HCT116 (cell line): Measurements from ENCODE around the gene DIPK1B. TPM values are rescaled to one million over a fixed set of nuclear protein-coding genes. Genes with fewer than 3 reads are reported as not detected.

Experiments used
- ATAC-seq: fragments of 200-7000 bp; cut with Tn5 transposase; 2 replicates; pipeline ENCODE4 v1.9.1; 2020; ENCODE audit warnings: mild to moderate bottlenecking, moderate library complexity
- BruUV-seq: library from RNA; stranded (reverse); fragments of 400-500 nt; replicated peaks from 2 replicates; lab custom pipeline; 2021; lab: Mats Ljungman, UMichigan
- CTCF ChIA-PET: fragments of 300-600 bp; sonication (Branson Sonifier 250); formaldehyde crosslinking; loops from one replicate; lab custom pipeline; 2021; ENCODE audit warnings: antibody characterized with exemption; lab: Charles Lee
- POLR2A ChIA-PET: fragments of 300-600, 350-600 bp; sonication (Branson Sonifier 250); formaldehyde crosslinking; loops from one replicate; lab custom pipeline; 2021; ENCODE audit warnings: antibody characterized with exemption; lab: Charles Lee
- RAD21 ChIA-PET, 2 experiments: fragments of 300-600 bp; sonication (Branson Sonifier 250); formaldehyde crosslinking; loops; one replicate each; lab custom pipeline; 2023; ENCODE audit warnings: low total read pairs in 2 of 2; ENCODE audit not compliant: uncharacterized antibody in 2 of 2, unreplicated experiment in 2 of 2, low non-redundant PET in 1 of 2; lab: Charles Lee
- DNase-seq: peaks from one replicate; pipeline ENCODE4 v3.0.0-alpha.2; 2010; ENCODE audit warnings: low read depth, low spot score
- H2AFZ ChIP-seq: fragments of 200-600 bp; shearing (Covaris generic), sonication (generic); 2 replicates; pipeline ENCODE4 v1.6.1; 2017; ENCODE audit warnings: low read depth, mixed run types, mixed read lengths, antibody characterized with exemption, low read length; ENCODE audit not compliant: poor library complexity, severe bottlenecking
- H3K27ac ChIP-seq: 2 replicates; pipeline ENCODE4 v1.5.1; 2012; ENCODE audit warnings: low read depth, low read length
- H3K27me3 ChIP-seq: fragments of 200-600 bp; sonication (generic); 2 replicates; pipeline ENCODE4 v1.6.1; 2016; ENCODE audit warnings: mixed run types, low read length, mixed read lengths; ENCODE audit not compliant: insufficient read depth
- H3K36me3 ChIP-seq, 2 experiments: fragments of 200-500 bp in 1 of 2; fragments of 200-600 bp in 1 of 2; sonication (Bioruptor generic) in 1 of 2; sonication (generic) in 1 of 2; 2 replicates each; pipeline versions ENCODE4 v1.5.1 to v1.6.1; 2014 to 2016; ENCODE audit warnings: low read length in 2 of 2, inconsistent platforms in 1 of 2, mixed read lengths in 1 of 2, mixed run types in 1 of 2; ENCODE audit not compliant: insufficient read depth in 2 of 2, control insufficient read depth in 1 of 2
- H3K4me1 ChIP-seq, 2 experiments: fragments of 200-600 bp in 1 of 2; sonication (generic) in 1 of 2; 2 replicates each; pipeline versions ENCODE4 v1.5.1 to v1.6.1; 2012 to 2017; ENCODE audit warnings: low read length in 2 of 2, inconsistent platforms in 1 of 2, mild to moderate bottlenecking in 1 of 2, mixed read lengths in 1 of 2, mixed run types in 1 of 2, moderate library complexity in 1 of 2; ENCODE audit not compliant: insufficient read depth in 2 of 2, control insufficient read depth in 1 of 2
- H3K4me2 ChIP-seq: fragments of 200-600 bp; sonication (generic); 2 replicates; pipeline ENCODE4 v1.6.1; 2017; ENCODE audit warnings: mixed run types, low read length, mixed read lengths
- H3K4me3 ChIP-seq, 2 experiments: fragments of 200-600 bp in 1 of 2; sonication (generic) in 1 of 2; replicated peaks in 1 of 2; 2 replicates each; pipeline ENCODE4 v1.5.1; 2011 to 2016; ENCODE audit warnings: low read length in 2 of 2, control low read depth in 1 of 2, low read depth in 1 of 2, mild to moderate bottlenecking in 1 of 2, mixed read lengths in 1 of 2, mixed run types in 1 of 2
- H3K79me2 ChIP-seq: fragments of 200-600 bp; sonication (generic); 2 replicates; pipeline ENCODE4 v1.6.1; 2017; ENCODE audit warnings: mild to moderate bottlenecking, mixed run types, low read length, moderate library complexity, mixed read lengths; ENCODE audit not compliant: insufficient read depth
- H3K9ac ChIP-seq: fragments of 200-600 bp; sonication (generic); 2 replicates; pipeline ENCODE4 v1.6.1; 2016; ENCODE audit warnings: low read length, mixed read lengths
- H3K9me2 ChIP-seq: fragments of 200-600 bp; sonication (generic), shearing (Covaris generic); 2 replicates; pipeline ENCODE4 v1.6.1; 2017; ENCODE audit warnings: mixed run types, mild to moderate bottlenecking, moderate library complexity; ENCODE audit not compliant: insufficient read depth
- H3K9me3 ChIP-seq, 2 experiments: fragments of 200-500 bp in 1 of 2; fragments of 200-600 bp in 1 of 2; sonication (Bioruptor generic) in 1 of 2; sonication (generic) in 1 of 2; 2 replicates each; pipeline ENCODE4 v1.6.1; 2014 to 2017; ENCODE audit warnings: low read length in 2 of 2, mixed read lengths in 2 of 2, inconsistent platforms in 1 of 2, low read depth in 1 of 2, mild to moderate bottlenecking in 1 of 2, mixed run types in 1 of 2, moderate library complexity in 1 of 2; ENCODE audit not compliant: control insufficient read depth in 1 of 2, insufficient read depth in 1 of 2
- H4K20me1 ChIP-seq: fragments of 200-600 bp; sonication (generic), shearing (Covaris generic); 2 replicates; pipeline ENCODE4 v1.6.1; 2017; ENCODE audit warnings: mixed run types, mild to moderate bottlenecking, moderate library complexity; ENCODE audit not compliant: insufficient read depth
- CEBPB ChIP-seq: IDR thresholded peaks from 2 replicates; pipeline ENCODE4 v1.6.1; 2012; ENCODE audit warnings: low read depth
- EZH2phosphoT487 ChIP-seq: fragments of 200-600 bp; IDR thresholded peaks from 2 replicates; pipeline ENCODE4 v1.6.1; 2018; ENCODE audit warnings: antibody characterized with exemption, borderline replicate concordance
- MAX ChIP-seq: IDR thresholded peaks from 2 replicates; pipeline ENCODE4 v1.6.1; 2012
- POLR2A ChIP-seq: IDR thresholded peaks from 2 replicates; pipeline ENCODE4 v1.7.0; 2011; ENCODE audit warnings: borderline replicate concordance; ENCODE audit not compliant: insufficient read depth, insufficient read length; ENCODE audit errors: extremely low read depth
- POLR2AphosphoS5 ChIP-seq: IDR thresholded peaks from 2 replicates; pipeline ENCODE4 v1.6.1; 2011; ENCODE audit warnings: mild to moderate bottlenecking, low read depth, low read length, moderate library complexity
- REST ChIP-seq: IDR thresholded peaks from 2 replicates; pipeline ENCODE4 v1.6.1; 2012; ENCODE audit warnings: low read depth
- SP1 ChIP-seq: IDR thresholded peaks from 2 replicates; pipeline ENCODE4 v1.6.1; 2012; ENCODE audit warnings: low read depth
- YY1 ChIP-seq: IDR thresholded peaks from 2 replicates; pipeline ENCODE4 v1.6.1; 2011; ENCODE audit warnings: low read length, low read depth, moderate library complexity, mild to moderate bottlenecking; ENCODE audit not compliant: insufficient replicate concordance; ENCODE audit errors: extremely low read depth
- ZBTB33 ChIP-seq: IDR thresholded peaks from 2 replicates; pipeline ENCODE4 v1.6.1; 2011; ENCODE audit warnings: mild to moderate bottlenecking, low read length, moderate library complexity; ENCODE audit not compliant: insufficient replicate concordance; ENCODE audit errors: extremely low read depth
- ZFX ChIP-seq: fragments of 450-650 bp; IDR thresholded peaks from 2 replicates; pipeline ENCODE4 v1.6.1; 2017
- ZNF274 ChIP-seq: fragments of 200-500 bp; sonication (Bioruptor generic); IDR thresholded peaks from 2 replicates; pipeline ENCODE4 v1.6.1; 2014; ENCODE audit warnings: mild to moderate bottlenecking, low read depth, low read length, inconsistent platforms
- intact Hi-C: fragments of 100-400 bp; cut with micrococcal nuclease; formaldehyde crosslinking; loops from 2 replicates; pipeline ENCODE4 v1.10.0; 2022
- total RNA-seq: library from RNA; stranded (reverse); gene quantifications from one replicate; pipeline ENCODE4 v1.2.1, GENCODE V29; 2021; ENCODE audit not compliant: unreplicated experiment
- TF ChIP-seq, protein P1 (sequence below), 3 experiments: fragments of 200-600 bp in 1 of 3; sonication (generic) in 1 of 3; IDR thresholded peaks in 2 of 3; conservative IDR thresholded peaks in 1 of 3; 2 replicates each; pipeline ENCODE4 v1.5.1; 2012 to 2017; ENCODE audit warnings: low read depth in 2 of 3, low read length in 2 of 3, antibody characterized with exemption in 1 of 3, borderline replicate concordance in 1 of 3, control low read depth in 1 of 3, mild to moderate bottlenecking in 1 of 3, mixed read lengths in 1 of 3, mixed run types in 1 of 3, moderate library complexity in 1 of 3; ENCODE audit not compliant: insufficient read depth in 1 of 3

DIPK1B gene
- total RNA-seq, 1 experiment from 2014 or later, result 15.6 TPM

DNA sequence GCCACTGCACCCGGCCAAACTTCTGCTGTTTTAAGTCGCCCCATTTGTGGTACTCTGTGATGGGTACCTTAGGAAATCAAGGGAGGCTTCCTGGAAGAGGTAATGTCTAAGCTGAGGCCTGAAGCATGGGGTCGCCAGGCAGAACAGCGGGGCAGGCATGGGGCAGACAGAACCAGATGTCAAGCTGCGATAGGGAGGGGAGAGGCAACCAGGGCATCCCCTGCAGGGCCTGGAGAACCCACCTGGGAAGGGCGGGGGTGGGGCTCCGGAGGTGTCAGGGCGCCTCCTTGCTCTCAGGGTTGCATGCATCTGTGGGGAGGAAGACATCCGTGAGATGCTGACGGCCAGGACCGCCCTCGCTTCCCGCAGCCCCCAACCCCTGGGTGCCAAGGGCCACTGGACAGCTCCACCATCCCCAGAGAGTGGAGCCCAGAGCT lies 49.2 kb downstream of the DIPK1B start:
- BruUV-seq, result no TSS peak
- Histone ChIP-seq H3K36me3 (no peaks in the 10 kb centered on the region), H3K4me3 (no peak overlapping the region), H3K27ac (no peak overlapping the region), H2AFZ (no peak overlapping the region), H4K20me1 (no peaks in the 10 kb centered on the region), H3K4me1 (peaks cover 13 to 25% of the 10 kb centered on the region in 2 experiments; a peak in 3 of 4 replicates), H3K27me3 (no peaks in the 10 kb centered on the region), H3K9me2 (no peaks in the 10 kb centered on the region), H3K9ac (no peak overlapping the region), H3K9me3 (no peaks in the 10 kb centered on the region; a peak in 1 of 4 replicates), H3K4me2 (peak overlapping the region; percentile 58; the same call in 1 of the 2 replicates), H3K79me2 (no peaks in the 10 kb centered on the region)
- DNase-seq, result no peak
- CTCF ChIA-PET, result interaction anchor here (0.9 kb wide), 1 partner anchor 325 kb away, joined by 3 read pairs; the partner anchor contains the start of gene MAN1B1
- POLR2A ChIA-PET, result no interaction called here
- TF ChIP-seq ZBTB33, result no peak
- TF ChIP-seq EZH2phosphoT487, result no peak
- TF ChIP-seq, protein P1, sequence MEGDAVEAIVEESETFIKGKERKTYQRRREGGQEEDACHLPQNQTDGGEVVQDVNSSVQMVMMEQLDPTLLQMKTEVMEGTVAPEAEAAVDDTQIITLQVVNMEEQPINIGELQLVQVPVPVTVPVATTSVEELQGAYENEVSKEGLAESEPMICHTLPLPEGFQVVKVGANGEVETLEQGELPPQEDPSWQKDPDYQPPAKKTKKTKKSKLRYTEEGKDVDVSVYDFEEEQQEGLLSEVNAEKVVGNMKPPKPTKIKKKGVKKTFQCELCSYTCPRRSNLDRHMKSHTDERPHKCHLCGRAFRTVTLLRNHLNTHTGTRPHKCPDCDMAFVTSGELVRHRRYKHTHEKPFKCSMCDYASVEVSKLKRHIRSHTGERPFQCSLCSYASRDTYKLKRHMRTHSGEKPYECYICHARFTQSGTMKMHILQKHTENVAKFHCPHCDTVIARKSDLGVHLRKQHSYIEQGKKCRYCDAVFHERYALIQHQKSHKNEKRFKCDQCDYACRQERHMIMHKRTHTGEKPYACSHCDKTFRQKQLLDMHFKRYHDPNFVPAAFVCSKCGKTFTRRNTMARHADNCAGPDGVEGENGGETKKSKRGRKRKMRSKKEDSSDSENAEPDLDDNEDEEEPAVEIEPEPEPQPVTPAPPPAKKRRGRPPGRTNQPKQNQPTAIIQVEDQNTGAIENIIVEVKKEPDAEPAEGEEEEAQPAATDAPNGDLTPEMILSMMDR (IDR thresholded peaks at IDR 0.05 in 2 of 3, conservative IDR thresholded peaks at IDR 0.05 in 1 of 3; ENCODE audit: borderline replicate concordance in 1 of 3, insufficient read depth in 1 of 3, low read depth in 2 of 3, low read length in 2 of 3), result no peak
- TF ChIP-seq POLR2AphosphoS5, result no peak
- TF ChIP-seq YY1, result no peak
- TF ChIP-seq ZFX, result no peak
- TF ChIP-seq ZNF274, result no peak
- TF ChIP-seq CEBPB, result no peak
- TF ChIP-seq POLR2A, result no peak
- no peak for TF ChIP-seq MAX
- no peak for TF ChIP-seq REST
- no peak for TF ChIP-seq SP1
- no peak for ATAC-seq
- RAD21 ChIA-PET, result no interaction called here
- intact Hi-C loops, result no loop called here
